Measurements from ENCODE around the gene SPTB. TPM values are rescaled to one million over a fixed set of nuclear protein-coding genes. Genes with fewer than 3 reads are reported as not detected.

SPTB gene
- total and polyA plus RNA-seq, 3 donors from 2014 or later = 3.3 to 6.6 (median 5.6) TPM

DNA sequence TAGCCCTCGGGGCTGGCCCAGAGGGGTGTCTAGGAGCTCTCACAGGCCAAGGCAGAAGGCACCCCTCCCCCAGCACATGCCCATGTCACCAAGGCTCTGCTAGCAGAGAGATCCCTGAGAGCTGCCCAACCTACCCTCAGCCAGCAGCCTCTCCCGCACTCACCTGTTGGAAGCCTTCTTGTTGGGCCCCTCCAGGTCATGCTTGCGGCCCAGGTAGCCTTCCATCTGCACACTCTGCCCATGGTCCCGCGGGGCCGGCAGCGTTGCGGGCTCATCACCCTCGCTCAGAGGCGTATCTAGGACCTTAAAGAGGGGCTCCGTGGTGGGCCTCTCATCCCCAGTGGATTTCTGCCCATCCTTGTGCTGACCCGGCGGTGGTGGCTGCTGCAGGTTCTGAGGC lies 126.3 kb downstream of the SPTB start:
- Histone ChIP-seq H3K27me3 (no peaks in the 10 kb centered on the region), H3K27ac (no peak overlapping the region), H3K9me3 (no peaks in the 10 kb centered on the region), H3K4me1 (peaks cover 12% of the 10 kb centered on the region), H3K36me3 (ENCODE audit: low read depth, missing control alignments) (no peaks in the 10 kb centered on the region), H3K4me3 (no peak overlapping the region)
- TF ChIP-seq, protein P1, sequence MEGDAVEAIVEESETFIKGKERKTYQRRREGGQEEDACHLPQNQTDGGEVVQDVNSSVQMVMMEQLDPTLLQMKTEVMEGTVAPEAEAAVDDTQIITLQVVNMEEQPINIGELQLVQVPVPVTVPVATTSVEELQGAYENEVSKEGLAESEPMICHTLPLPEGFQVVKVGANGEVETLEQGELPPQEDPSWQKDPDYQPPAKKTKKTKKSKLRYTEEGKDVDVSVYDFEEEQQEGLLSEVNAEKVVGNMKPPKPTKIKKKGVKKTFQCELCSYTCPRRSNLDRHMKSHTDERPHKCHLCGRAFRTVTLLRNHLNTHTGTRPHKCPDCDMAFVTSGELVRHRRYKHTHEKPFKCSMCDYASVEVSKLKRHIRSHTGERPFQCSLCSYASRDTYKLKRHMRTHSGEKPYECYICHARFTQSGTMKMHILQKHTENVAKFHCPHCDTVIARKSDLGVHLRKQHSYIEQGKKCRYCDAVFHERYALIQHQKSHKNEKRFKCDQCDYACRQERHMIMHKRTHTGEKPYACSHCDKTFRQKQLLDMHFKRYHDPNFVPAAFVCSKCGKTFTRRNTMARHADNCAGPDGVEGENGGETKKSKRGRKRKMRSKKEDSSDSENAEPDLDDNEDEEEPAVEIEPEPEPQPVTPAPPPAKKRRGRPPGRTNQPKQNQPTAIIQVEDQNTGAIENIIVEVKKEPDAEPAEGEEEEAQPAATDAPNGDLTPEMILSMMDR (IDR thresholded peaks at IDR 0.05) = no peak
- no peak for TF ChIP-seq POLR2A (IDR thresholded peaks at IDR 0.05)
- 78 to 96% methylated on average over 4 to 13 of the region's 13 CpGs for WGBS, 2 donors
- intact Hi-C loops (cut with DNase I; ENCODE audit: low total_unique reads) = no loop called here
- no peak for DNase-seq

- H3K27ac ChIP-seq = no peak overlapping the region
- H3K4me1 ChIP-seq = peaks cover 7% of the 10 kb centered on the region
- H3K9me3 ChIP-seq = no peaks in the 10 kb centered on the region
- no peaks in the 10 kb centered on the region for H3K27me3 ChIP-seq
- H3K4me3 ChIP-seq = no peak overlapping the region
- H3K36me3 ChIP-seq (ENCODE audit: low read depth, missing control alignments) = no peaks in the 10 kb centered on the region
- 94 to 97% methylated on average over 5 to 6 of the region's 6 CpGs for WGBS, 2 donors
- DNase-seq = no peak
- intact Hi-C loops (cut with DNase I; ENCODE audit: low total_unique reads) = no loop called here
- TF ChIP-seq POLR2A (IDR thresholded peaks at IDR 0.05) = no peak
- TF ChIP-seq, protein P1 (IDR thresholded peaks at IDR 0.05) = no peak
Observed at GRCh38 chr14:64752909-64753308, 126.8 kb downstream of the SPTB start.

DNA sequence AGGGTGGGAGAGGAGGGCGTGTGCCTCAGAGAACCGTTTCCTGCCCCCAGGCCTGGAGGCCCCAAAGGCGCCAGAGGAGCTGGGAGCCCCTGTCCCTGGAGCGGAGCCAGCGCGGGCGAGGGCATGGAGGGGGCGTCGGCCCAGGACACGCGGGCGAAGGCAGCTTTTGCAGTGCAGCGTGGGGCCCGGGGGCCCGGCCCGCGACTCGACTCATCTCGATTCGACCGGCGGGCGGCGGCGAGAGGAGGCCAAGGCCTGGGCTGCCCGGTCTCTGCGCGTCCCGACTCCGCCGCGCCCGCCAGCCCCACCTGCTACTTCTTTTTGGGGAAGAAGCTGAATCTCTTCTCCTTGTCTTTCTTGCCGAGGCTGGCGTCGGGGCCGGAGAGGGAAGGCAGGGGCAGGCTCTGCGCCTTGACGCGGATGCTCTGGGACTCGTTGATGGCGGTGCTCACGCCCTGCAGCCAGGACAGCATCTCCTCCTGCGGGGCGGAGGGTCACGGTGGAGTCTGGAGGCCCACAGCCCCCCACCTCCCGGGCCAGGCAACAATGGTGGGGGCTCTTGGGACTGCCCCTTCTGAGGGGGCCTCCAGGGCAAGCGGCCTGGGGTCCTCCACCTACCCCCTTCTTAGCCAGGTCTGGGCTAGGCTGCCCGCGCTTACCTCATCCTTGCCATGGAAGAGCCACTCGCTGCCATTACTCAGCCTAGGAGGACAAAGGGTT lies 130.6 kb downstream of the SPTB start:
- WGBS, 2 donors = 68 to 86% methylated on average over 18 to 51 of the region's 51 CpGs
- no peaks in the 10 kb centered on the region for H3K36me3 ChIP-seq (ENCODE audit: low read depth, missing control alignments)
- TF ChIP-seq POLR2A (IDR thresholded peaks at IDR 0.05) = no peak
- TF ChIP-seq, protein P1 (IDR thresholded peaks at IDR 0.05) = no peak
- H3K27ac ChIP-seq = no peak overlapping the region
- H3K27me3 ChIP-seq = no peaks in the 10 kb centered on the region
- no peak for DNase-seq
- intact Hi-C loops (cut with DNase I; ENCODE audit: low total_unique reads) = no loop called here
- H3K4me1 ChIP-seq = peaks cover 11% of the 10 kb centered on the region
- H3K9me3 ChIP-seq = no peaks in the 10 kb centered on the region
- H3K4me3 ChIP-seq = no peak overlapping the region

- no peak for DNase-seq
- 86 to 94% methylated on average over 5 to 6 of the region's 6 CpGs for WGBS, 2 donors
- Histone ChIP-seq H3K36me3 (ENCODE audit: low read depth, missing control alignments) (no peaks in the 10 kb centered on the region), H3K27ac (no peak overlapping the region), H3K4me3 (no peak overlapping the region), H3K27me3 (no peaks in the 10 kb centered on the region), H3K4me1 (peaks cover 11% of the 10 kb centered on the region), H3K9me3 (no peaks in the 10 kb centered on the region)
- TF ChIP-seq POLR2A (IDR thresholded peaks at IDR 0.05) = no peak
- TF ChIP-seq, protein P1 (IDR thresholded peaks at IDR 0.05) = no peak
- intact Hi-C loops (cut with DNase I; ENCODE audit: low total_unique reads) = no loop called here
Observed at GRCh38 chr14:64748521-64748920, 131.2 kb downstream of the SPTB start.

GRCh38 chr14:64747327-64747726 lies 132.4 kb downstream of the SPTB start:
- Histone ChIP-seq H3K36me3 (ENCODE audit: low read depth, missing control alignments) (no peaks in the 10 kb centered on the region), H3K27me3 (no peaks in the 10 kb centered on the region), H3K9me3 (no peaks in the 10 kb centered on the region), H3K4me1 (peaks cover 11% of the 10 kb centered on the region), H3K4me3 (no peak overlapping the region), H3K27ac (no peak overlapping the region)
- intact Hi-C loops (cut with DNase I; ENCODE audit: low total_unique reads) = no loop called here
- TF ChIP-seq, protein P1 (IDR thresholded peaks at IDR 0.05) = no peak
- TF ChIP-seq POLR2A (IDR thresholded peaks at IDR 0.05) = no peak
- DNase-seq = no peak
- 75% methylated on average over 5 of the region's 5 CpGs; no CpG with 5 or more reads in 1 of the 2 donors for WGBS, 2 donors
